AG10803 (cell line): ENCODE measurements around the gene MNAT1.
A peak's percentile ranks its signal among the peaks of the same experiment; 100 is the strongest.
"Not testable (repeated sequence)": the region's sequence is repeated elsewhere in the genome, so short reads cannot be mapped to it uniquely, and the experiment has no call there.

Experiments used
- DNase-seq: peaks from one replicate; pipeline ENCODE4 v3.0.0; 2010; ENCODE audit warnings: low read depth
- H3K4me3 ChIP-seq: 2 replicates; pipeline ENCODE4 v1.5.1; 2011; ENCODE audit warnings: mild to moderate bottlenecking, low read length, control low read depth
- CTCF ChIP-seq: conservative IDR thresholded peaks from 2 replicates; pipeline ENCODE4 v1.5.1; 2011; ENCODE audit warnings: mild to moderate bottlenecking, low read length, control low read depth, inconsistent platforms

The MNAT1 gene

DNA sequence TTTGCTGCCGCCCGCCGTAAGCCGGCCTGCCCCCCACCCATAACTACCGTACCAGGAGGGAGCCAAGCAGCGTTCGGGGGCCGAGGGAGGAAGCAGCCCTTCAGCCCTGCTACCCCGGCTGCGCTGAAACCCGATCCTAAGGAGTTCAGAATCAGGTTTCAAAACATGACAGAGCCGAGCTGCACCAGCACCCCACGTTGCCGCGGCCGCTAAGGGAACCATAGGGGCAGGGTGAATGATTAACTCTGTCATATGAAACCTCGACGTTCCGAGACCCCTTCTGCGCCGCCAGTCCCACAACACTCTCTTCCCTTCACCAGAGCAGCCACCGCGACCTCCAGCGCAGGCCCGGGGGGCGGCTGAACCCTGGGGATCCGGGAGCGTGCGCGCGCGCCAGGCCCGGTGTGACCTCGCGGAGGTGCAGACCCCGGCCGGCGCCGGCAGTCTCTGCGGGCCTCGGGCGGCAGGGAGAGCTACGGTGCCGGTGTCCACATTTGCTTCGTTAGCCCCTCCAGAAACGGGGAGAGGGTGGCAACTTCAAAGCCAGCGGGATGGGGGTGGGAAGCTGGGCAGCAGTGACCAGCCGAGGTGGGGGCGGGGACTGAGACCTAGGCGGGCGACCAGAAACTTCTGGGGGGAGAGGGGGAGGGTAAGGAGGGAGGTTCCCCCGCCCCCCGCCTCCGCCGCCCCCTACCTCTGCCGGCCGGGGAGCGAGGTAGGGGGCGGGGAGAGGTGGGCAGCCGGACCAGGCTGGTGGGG, 12.0 kb upstream of the MNAT1 start:
- peak; percentile 43 for DNase-seq
- peak overlapping the region; percentile 87 for H3K4me3 ChIP-seq
- no peak for TF ChIP-seq CTCF

- peak overlapping the region; percentile 87 for H3K4me3 ChIP-seq
- DNase-seq = peak; percentile 63
- TF ChIP-seq CTCF = no peak; the same call in 1 of the 2 replicates
Measured at GRCh38 chr14:60723116-60723906, 11.2 kb upstream of the MNAT1 start.

- peak; percentile 79 for DNase-seq
- H3K4me3 ChIP-seq = peak within 1 kb of the TSS; percentile 87
- TF ChIP-seq CTCF = no peak
Measured at GRCh38 chr14:60723907-60724618, 10.5 kb upstream of the MNAT1 start, which contains the start of gene SIX4. SIX4 (minus strand) TSS chr14:60724351; CDS start chr14:60724074, 277 bp downstream.

- not testable (repeated sequence) for H3K4me3 ChIP-seq, DNase-seq
Measured at GRCh38 chr14:60731291-60731690, 3.3 kb upstream of the MNAT1 start.

DNA sequence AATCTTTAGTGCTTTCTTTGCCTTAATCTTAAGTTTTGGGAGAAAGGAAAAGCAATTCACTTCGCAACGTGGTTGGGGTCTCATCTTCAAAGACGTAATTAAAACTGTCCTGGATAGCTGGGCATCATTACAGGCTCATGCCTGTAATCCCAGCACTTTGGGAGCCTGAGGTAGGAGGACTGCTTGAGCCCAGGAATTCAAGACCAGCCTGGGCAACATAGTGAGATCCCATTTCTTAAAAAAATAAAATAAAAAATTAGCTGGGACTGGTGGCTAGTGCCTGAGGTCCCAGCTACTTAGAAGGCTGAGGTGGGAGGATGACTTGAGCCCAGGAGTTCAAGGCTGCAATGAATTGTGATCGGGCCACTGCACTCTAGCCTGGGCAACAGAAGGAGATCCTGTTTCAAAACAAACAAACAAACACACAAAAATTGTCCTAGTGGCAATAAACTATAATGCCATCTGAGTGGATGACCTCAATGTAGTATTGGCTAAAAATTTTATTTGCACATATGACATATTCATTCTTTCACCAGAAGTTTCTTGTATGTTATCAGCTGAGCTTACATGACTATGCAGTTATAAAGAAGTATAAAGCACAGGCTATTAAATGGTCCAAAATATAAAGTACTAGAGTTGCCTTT, 1.6 kb upstream of the MNAT1 start:
- H3K4me3 ChIP-seq = no peak overlapping the region
- no peak for TF ChIP-seq CTCF
- no peak for DNase-seq

DNA sequence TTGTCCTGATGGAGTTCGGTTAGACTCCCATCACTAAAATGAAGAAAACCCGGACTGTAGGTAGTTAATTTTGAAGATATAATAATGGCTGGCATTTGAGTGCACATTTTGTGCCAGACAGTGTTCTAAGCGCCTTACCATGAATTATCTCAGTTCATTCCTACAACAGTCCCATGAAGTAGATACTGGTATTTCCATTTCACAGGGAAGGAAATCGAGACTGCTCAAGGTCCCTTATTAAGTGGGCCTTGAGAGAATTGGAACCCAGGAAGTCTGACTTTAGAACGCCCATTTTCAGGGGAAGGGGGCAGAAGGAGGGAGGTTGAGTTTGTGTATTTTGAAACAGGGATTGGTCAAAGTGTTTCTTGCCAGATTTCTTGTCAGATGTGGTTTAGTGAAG, 855 bp downstream of the MNAT1 start:
- TF ChIP-seq CTCF = no peak
- peak overlapping the region; percentile 70 for H3K4me3 ChIP-seq
- no peak for DNase-seq

- no peak for TF ChIP-seq CTCF
- H3K4me3 ChIP-seq = peak overlapping the region; percentile 70
Measured at GRCh38 chr14:60736494-60736893, 1.9 kb downstream of the MNAT1 start.

More at GRCh38 chr14:60736494-60736893, 1.9 kb downstream of the MNAT1 start:
- DNase-seq = peak; percentile 70
